Panc1 (cell line): Measurements from ENCODE around the gene RAB11FIP2.

Experiments
- CTCF ChIP-seq: fragments of 450-650 bp; IDR thresholded peaks from 2 replicates; pipeline ENCODE4 v1.5.1; 2017; ENCODE audit warnings: mild to moderate bottlenecking
- SIN3A ChIP-seq: IDR thresholded peaks from 2 replicates; pipeline ENCODE4 v1.6.1; 2012; ENCODE audit warnings: low read depth, mild to moderate bottlenecking, low read length, moderate library complexity, borderline replicate concordance; ENCODE audit not compliant: insufficient read depth

GRCh38 chr10:118080817-118081216, 34.1 kb upstream of the RAB11FIP2 start:
- TF ChIP-seq SIN3A (no peak), CTCF (no peak)
